Ammon's horn (tissue), 1 donor: Measurements from ENCODE around the gene SAP130.

Experiments used
- DNase-seq: peaks from one replicate; pipeline ENCODE4 v3.0.0-alpha.2; 2016; ENCODE audit warnings: low spot score

SAP130 gene

DNA sequence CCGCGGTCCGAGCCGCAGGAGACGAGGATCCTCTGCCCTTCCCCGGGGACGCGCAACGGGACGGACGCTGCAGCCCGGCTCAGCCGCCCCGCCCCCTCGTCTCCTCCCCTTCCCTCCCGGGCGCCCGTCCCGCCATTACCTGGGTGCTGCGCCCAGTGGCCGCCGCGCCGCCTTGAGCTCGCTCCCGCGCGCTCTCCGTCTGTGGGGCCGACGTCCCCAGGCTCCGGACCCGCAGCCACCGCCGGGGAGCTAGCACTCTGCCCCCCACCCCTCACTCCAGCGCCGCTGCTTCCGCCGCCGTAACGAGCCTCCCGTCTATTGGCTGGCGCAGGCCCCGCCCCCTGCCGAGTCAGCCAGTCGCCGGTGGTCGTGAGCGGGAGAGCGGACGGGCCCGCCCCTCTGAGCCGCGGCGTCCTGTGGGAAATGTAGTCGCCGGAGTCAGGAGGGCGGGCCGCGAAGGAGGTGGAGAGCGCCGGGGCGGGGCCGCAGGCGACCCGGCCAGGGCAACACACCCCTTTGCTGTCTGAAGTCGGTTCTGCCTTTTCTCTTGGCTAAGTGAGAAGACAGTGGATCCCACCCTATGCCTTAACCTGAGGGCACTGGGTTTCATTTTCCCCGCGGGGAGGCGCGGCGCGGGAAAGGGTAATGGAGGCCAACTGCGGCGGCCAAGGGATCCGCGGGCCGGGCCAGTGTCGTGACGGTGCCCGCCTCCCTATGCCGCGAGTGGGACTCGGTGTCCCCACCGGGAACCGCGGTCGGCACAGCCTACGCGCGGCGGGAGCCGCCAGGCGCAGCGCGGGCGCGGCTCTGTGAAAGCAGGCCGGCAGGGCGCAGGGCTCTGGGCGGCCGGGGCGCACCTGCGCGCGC is at the start of gene SAP130:
Gene SAP130 (minus strand): TSS at position 259 of the 867 bp plus-strand sequence. CDS start 1,767 bp downstream, outside the sequence.
- DNase-seq, result peak; percentile 98

DNA sequence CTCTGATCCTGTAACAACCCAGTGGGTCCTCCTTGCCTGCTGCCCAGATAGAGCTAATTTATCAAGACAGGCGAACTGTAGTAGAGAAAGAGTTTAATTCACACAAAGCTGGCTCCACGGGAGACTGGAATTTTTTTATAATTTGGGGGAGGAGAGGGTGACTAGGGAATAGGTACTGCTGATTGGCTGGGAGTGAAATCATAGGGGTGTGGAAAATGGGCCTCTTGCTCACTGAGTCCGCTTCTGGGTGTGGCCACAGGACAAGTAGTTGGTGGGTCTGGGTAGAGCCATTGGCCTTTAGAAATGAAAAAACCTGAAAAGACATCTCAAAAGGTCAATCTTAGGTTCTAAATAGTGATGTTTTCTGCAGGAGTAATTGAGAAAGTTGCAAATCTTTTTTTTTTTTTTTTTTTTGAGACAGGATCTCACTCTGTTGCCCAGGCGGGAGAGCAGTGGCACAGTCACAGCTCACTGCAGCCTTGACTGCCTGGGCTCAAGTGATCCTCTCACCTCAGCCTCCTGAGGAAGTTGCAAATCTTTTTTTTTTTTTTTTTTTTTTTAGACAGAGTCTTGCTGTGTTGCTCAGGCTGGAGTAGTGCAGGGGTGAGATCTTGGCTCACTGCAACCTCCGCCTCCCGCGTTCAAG is 48.7 kb upstream of the SAP130 start:
- no peak for DNase-seq

DNA sequence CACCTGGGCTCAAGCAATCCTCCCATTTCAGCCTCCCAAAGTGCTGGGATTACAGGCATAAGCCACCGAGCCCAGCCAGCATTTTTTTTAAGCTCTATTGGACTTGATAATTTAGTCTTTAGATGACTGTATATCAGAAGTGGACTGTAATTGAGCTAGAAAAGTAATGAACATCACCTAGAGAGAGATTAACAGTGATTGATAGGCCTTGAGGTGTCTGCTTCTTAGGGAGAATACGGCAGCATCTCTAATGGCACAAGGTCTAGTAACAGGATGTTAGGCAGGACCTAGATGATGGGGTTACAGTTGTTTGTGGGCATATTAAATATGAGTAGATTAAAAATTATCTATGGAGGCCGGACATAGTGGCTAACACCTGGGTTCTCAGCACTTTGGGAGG is 45.4 kb upstream of the SAP130 start:
- DNase-seq, result no peak

DNA sequence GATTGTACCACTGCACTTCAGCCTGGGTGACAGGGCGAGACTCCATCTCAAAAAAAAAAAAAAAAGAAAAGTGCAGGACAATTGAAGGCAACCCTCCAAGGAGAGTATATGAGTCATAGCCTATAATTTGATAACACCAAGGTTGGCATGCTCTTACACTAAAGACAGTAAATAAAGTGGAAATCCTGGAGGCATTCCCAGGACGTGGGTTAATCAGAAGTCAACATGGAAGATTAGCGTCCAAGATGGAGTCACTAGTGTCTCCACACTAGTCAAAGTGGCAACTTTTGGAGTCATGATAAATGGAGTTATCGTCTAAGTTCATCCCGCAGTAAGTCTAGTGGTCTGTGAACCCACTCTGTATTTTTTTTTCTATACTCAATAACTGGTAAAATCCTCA is 41.9 kb upstream of the SAP130 start:
- DNase-seq, result no peak

DNA sequence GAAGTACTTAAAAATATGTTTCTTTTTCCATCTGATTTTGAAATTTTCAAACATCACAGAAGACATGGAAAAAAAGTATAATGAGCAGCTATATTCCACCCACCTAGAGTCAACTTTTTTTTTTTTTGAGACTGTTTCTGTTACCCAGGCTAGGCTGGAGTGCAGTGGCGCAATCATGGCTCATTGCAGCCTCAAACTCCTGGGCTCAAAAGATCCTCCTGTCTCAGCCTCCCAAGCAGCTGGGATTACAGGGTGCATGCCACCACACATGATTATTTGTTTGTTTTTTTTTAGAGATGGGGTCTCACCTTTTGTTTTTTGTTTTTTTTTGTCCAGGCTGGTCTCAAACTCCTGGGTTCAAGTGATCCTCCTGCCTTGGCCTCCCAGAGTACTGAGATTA is 36.5 kb upstream of the SAP130 start:
- no peak for DNase-seq

DNA sequence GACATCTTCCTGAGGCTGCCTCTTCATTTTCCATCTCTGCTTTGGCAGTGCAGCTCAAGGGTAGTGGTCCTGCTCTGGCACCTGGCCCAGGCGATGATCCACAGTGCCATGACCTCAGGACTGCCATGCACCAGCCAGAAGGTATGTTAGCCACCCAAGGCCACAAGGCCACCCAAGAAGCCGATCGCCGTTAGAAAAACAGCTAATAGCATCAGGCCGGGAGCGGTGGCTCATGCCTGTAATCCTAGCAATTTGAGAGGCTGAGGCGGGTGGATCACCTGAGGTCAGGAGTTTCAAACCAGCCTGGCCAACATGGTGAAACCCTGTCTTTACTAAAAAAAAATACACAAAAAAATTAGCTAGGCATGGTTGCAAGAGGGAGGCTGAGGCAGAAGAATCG is 34.7 kb upstream of the SAP130 start:
- no peak for DNase-seq

DNA sequence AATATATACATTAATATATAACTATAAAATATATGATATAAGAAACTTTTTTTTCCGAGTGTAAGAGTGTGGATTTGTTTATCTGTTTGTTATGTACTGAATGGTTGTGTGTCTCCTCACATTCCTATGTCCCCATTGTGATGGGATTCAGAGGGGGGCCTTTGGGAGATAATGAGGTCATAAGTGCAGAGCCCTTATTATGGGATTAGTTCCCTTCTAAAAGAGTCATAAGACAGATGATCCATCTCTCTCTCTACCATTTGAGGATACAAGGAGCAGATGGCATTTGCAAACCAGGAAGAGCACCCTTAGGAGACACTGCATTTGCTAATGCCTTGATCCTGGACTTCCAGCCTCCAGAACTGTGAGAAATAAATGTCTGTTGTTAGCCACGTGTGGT is 30.3 kb upstream of the SAP130 start:
- no peak for DNase-seq

DNA sequence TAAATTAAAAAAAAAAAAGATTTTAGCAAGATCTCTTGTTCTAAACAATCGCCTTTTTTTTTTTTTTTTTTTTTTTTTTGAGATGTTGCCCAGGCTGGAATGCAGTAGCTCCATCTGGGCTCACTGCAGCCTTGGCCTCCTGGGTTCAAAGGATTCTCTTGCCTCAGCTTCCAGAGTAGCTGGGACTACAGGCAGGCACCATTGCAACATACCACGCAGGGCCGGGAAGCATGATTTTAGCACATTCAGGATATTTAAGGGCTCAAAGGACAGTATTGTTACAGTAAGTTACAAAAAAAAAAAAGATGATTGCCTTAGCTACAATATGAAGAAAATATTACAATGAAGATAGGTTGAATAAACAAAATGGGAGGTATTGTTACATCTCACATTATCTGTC is 29.5 kb upstream of the SAP130 start:
- DNase-seq, result no peak

DNA sequence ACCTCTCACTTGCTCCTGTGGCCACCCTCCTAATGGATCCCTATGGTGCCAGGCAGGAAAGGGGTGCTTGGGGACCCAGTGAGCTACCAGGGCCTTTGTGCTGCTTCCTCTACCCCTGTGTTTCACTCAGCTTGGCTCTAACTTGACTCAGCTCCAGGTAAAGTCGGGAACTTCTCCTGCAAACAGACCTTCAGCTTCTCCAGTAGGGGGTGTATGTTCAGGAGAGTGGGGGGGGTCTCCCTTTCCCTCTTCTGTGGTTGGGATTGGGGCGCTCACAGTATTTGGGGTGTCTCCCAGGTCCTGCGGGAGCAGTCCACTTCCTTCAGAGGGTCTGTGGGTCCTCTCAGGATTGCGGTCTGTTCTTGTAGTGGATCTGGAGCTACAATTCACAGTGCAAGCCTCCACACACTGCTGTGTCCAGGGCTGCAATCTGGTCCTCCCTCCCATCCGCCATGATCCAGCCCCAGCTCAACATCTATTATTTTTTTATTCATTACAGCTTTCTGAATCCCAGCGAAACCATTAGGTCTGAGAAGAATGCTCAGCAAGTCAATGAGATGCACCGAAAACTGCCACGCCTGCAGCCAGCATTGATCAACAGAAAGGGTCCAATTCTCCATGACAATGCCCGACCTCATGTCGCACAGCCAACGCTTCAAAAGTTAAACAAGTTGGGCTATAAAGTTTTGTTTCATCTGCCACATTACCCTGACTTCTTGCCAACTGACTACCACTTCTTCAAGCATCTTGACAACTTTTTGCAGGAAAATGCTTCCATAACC is 26.4 kb upstream of the SAP130 start:
- no peak for DNase-seq

DNA sequence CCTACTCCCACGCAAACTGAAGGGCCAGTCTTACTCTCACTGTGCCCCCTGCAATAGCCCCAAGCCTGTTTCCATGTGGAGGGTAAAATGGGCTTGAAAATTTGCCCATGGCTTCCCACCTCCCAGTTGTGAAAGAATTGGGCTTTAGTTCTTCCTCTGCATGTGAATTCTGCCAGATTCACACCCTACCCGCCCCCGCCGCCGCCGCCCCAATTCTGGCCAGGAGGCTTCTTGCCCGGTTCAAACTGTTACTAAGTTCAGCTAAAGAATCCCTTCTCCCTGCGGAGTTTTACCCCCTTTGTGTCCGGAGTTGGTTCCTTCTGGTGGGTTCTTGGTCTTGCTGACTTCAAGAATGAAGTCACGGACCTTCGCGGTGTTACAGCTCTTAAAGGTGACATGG is 25.5 kb upstream of the SAP130 start:
- no peak for DNase-seq

DNA sequence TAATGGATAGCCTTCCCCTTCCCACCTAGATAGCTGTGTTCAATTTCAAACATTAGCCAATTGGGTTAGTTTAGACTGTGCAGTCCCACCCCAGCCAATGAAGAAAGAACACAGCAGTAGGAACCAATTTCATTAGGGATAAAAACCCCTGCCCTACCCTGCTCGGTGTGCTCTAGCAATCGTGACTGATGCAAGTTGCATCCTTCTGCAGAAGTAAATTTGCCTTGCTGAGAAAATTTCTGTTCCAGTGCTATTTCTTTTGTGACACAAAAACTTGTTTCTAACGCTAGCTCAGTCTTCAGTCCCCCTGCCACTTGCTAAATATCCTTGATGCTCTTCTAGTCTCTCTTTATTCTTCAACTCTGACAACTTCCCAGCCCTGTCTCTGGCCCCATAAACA is 15.2 kb upstream of the SAP130 start:
- DNase-seq, result no peak

DNA sequence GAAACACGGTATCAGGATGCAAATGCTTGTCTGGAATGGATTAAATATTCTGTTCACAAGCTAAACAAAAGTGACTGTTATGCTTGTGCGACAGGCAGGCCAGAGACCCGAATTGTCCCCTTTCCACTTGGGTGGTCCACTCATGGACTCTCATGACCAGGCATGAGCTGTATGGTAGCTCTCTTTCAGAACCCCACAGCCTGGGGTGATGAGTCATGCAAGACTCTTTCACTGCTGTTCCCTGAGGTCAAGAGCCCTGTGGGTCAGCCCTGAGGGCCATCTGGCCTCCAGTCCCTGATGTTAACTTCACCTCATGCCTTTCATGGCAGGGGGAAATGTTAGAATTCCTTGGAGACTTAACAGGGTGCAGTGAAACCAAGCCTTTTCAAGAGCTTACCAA is 13.7 kb upstream of the SAP130 start:
- no peak for DNase-seq

DNA sequence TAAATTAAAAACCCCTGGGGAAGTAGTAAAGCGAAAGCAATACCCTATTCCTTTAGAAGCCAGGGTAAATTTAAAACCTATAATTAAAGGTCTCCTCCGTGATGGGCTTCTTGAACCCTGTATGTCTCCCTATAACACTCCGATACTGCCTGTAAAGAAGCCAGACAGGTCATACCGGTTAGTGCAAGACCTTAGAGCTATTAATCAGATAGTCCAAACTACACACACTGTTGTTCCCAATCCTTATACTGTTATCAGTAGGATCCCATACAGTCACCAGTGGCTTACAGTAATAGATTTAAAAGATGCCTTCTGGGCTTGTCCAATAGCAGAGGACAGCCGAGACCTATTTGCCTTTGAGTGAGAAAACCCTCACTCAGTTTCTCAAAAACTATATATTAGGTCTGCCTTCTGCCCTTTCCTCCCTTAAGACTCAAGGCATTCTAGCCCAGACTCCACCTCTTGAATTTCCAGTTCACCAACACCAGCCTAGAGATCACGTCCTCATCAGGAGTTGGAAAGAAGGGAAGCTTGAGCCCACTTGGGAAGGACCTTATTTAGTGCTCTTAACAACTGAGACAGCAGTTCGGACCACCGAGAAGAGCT is 12.4 kb upstream of the SAP130 start:
- no peak for DNase-seq

DNA sequence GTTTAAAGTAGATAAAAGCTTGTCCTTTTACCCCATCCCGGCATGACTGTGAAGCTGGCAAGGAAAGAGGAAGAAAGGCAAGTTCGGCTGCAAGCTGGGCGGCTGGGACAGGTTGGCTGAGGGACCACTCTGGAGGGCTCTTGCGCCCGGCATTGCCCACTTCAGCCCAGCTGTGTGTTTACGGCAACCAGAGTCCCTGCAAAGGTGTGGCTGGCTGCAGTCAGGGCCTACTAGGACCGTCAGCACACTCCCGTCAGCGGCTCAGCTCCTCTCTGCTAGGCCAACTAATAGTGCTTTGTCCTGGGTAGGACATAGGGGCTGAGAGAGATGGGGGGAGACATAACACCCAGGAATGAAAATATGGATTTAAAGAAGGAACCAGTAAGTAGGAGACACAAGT is 11.7 kb upstream of the SAP130 start:
- DNase-seq, result no peak

DNA sequence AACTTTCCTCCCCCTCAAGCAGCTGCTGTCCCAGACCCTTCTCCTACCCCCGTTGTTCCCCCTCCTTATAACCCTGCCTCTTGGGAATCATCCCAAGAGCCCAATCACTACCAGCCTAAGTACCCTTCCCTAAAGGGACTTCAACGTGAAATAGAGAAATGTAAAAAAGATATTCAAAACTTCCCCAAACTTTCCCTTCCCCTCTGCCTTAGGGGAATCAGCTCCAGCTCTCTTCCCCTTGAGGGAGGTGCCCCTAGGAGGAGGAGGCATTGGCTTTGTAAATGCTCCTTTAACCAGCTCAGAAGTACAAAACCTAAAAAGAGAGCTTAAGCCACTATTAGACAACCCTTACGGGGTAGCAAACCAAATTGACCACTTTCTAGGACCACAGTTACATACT is 10.6 kb upstream of the SAP130 start:
- DNase-seq, result no peak

DNA sequence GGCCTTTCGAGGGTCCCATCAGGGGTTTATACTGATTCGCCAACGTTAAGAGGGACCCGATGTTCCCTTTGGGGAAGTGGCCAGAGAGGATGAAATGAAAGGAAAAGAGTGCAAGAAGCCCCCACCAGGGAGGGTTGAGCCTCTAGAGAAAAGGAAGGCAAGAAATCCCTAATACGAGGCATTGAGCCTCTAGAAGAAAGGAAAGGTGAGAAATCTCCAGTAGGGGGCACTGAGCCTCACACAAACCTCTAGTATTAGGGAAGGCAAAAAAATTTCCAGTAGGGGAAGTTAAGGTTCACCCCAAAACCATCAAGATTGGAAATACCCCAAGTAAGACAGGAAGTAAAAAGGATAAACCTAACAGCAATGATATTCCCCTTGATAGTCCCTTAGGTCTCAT is 9.8 kb upstream of the SAP130 start:
- no peak for DNase-seq

DNA sequence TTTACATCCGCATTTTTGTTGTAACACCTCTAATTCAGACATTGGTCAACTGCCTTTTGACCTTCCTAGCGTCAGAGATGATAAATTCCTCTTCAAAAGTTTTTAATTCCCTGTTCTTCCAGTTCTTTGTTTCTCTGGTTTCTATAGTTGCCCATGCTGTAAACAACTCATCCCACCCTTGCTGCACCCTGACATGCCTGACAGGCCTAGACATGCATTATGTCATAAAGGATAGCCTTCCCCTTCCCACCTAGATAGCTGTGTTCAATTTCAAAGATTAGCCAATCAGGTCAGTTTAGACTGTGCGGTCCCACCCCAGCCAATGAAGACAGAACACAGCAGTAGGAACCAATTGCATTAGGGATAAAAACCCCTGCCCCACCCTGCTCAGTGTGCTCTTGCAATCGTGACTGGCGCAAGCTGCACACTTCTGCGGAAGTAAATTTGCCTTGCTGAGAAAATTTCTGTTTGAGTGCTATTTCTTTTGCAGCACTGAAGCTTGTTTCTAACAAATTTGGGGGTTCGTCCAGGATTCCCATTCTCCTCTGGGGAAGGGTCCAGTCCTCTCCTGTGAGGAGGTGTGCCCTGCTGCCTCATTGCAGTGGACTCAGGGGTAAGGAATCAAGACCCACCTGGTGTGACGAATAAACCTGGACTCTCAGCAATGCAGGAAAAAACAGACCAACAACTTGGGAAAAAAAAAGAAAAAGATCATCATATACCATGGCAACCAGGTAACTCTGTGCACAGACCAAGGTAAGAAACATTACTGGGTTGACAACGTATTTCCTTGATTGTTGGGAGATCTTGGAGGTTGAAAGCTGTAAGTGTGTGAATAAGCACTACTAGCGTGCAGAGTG is 9.1 kb upstream of the SAP130 start:
- DNase-seq, result no peak

DNA sequence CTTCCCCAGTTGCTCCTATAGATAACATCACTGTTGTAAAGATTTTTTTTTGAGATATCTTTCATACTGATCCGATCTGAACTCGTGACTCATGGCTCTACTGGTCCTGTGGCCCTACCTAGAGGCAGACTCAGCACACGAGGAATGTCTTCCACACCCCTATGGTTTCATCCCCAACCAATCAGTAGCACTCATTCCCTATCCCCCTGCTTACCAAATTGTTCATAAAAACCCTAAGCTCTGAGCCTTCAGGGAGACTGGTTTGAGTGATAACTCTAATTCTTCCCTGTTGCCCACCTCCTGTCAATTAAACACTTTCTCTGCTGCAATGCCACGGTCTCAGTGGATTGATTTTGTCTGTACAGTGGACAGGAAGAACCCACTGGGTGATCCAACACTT is 4.2 kb upstream of the SAP130 start:
- DNase-seq, result no peak

DNA sequence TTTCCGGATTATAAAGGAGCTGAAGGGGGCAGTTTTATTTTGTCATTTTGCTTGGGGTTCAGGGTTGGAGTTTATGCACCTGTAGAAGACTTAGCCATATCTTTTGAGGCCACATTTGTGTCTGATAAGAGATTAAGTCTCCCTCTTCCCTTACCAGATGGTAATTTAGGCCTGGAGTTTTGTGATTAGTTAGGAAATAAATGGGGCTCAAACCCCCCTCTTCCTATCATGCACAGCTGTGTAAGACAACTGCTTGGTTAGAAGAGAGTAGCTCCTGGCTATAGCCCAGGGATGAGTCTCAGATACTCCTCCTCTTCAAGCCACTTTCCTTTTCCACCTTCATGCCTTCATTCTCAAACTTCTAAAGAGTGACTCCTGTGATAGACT is 802 bp upstream of the SAP130 start:
- DNase-seq, result no peak

DNA sequence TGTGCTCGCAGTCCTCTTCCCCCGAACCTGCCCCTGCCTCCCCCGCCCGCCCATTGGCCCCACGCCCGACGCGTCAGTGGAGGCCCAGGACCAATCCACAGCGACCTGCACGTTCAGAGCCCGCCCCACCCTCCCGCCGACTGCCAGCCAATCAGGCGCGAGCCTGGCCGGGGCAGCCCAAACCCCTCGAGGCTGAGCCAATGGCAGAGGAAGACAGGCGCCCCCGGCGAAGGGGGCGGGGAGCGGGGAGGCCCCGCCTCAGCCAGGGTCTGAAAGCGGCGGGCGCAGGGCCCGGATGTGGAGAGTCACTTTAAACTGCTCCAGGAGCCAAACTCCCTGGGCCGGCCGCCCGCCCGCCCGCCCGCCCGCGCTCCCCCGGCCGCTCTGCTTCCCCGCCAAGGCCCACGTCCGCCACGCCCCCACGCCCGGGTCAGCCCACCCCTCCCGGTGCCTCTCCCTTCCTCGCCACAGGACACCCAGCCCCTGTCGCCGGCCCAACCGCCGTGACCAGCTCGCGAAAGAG is 520 bp downstream of the SAP130 start:
- peak; percentile 99 for DNase-seq
